Measurements from ENCODE around the gene SIGLEC10.

GRCh38 chr19:51387924-51388389, 29.5 kb downstream of the SIGLEC10 start, which contains the start of gene LIM2:
- no peak for TF ChIP-seq POLR2A (IDR thresholded peaks at IDR 0.05; ENCODE audit: low read depth, low read length)
- no peak for TF ChIP-seq POLR2AphosphoS5 (IDR thresholded peaks at IDR 0.05; ENCODE audit: low read depth, low read length)

Data from GM12891 (cell line).